Measurements from ENCODE around the gene CADPS. TPM values are rescaled to one million over a fixed set of nuclear protein-coding genes. Genes with fewer than 3 reads are reported as not detected.

CADPS gene
- total RNA-seq, 2 experiments from 2014 or later: not detected

DNA sequence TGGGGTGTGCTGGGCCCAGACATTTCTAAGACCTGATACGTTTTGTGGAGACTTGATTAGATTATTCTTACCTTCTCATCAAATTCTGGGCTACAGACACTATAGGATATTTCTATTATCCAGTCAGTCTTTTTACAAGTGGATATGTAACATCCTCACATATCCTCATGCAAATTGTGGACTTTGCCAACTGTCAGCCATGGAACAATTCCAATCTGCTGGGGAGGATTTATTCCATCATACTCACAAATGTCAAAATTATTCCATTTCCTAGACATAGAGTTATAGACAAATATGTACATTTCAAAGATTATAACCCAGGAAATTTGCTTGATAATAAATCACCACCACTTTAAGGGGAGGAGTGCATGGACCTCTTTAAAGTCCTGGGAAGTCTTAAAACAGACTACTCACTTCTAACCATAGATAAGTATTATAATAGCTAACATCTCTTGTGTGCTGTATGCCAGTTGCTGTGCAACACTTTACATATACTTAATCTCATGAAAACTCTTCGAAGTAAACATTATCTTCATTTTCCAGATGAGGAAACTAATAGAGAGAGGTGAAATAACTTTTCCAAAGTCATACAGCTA, 44.4 kb downstream of the CADPS start:
- H3K27me3 Mint-ChIP-seq: no peaks in the 10 kb centered on the region
- no peak for DNase-seq
- H3K4me3 Mint-ChIP-seq: no peak overlapping the region
- no peaks in the 10 kb centered on the region for H3K9me3 Mint-ChIP-seq (ENCODE audit: low read depth)
- POLR2A ChIA-PET: no interaction called here
- H3K36me3 Mint-ChIP-seq (ENCODE audit: low read depth): no peaks in the 10 kb centered on the region
- ATAC-seq: no peak
- CTCF ChIA-PET: interaction anchor here (0.6 to 0.7 kb wide), 2 partner anchors 33 to 711 kb away, joined by 3 to 4 read pairs; no protein-coding TSS in a partner anchor
- H3K27ac Mint-ChIP-seq: no peak overlapping the region
- no peaks in the 10 kb centered on the region for H3K4me1 Mint-ChIP-seq
- intact Hi-C loops (cut with DNase I, micrococcal nuclease): no loop called here

DNA sequence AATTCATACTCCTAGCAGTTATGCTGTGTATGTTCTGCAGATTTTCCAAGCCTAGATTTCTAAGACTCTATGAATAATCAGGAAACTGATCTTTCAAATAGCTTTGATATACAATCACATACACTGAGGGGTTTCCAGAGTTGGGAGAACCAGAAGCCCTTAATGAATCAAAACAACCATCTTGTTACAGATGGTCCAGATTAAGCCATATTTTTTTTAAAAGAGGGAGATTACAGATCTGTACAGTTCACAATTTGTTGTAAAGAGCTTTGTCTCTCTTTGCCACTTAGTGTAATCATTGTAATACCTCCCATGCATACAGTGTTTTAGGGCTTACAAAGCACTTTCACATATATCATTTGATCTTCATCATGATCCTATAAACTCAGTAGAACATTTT, 47.7 kb downstream of the CADPS start:
- ATAC-seq (no peak), DNase-seq (no peak)
- CTCF ChIA-PET: no interaction called here
- Mint-ChIP-seq H3K27ac (no peak overlapping the region), H3K27me3 (no peaks in the 10 kb centered on the region), H3K4me1 (no peaks in the 10 kb centered on the region), H3K36me3 (ENCODE audit: low read depth) (no peaks in the 10 kb centered on the region), H3K9me3 (ENCODE audit: low read depth) (no peaks in the 10 kb centered on the region), H3K4me3 (no peak overlapping the region)
- intact Hi-C loops (cut with DNase I, micrococcal nuclease): no loop called here
- POLR2A ChIA-PET: no interaction called here

DNA sequence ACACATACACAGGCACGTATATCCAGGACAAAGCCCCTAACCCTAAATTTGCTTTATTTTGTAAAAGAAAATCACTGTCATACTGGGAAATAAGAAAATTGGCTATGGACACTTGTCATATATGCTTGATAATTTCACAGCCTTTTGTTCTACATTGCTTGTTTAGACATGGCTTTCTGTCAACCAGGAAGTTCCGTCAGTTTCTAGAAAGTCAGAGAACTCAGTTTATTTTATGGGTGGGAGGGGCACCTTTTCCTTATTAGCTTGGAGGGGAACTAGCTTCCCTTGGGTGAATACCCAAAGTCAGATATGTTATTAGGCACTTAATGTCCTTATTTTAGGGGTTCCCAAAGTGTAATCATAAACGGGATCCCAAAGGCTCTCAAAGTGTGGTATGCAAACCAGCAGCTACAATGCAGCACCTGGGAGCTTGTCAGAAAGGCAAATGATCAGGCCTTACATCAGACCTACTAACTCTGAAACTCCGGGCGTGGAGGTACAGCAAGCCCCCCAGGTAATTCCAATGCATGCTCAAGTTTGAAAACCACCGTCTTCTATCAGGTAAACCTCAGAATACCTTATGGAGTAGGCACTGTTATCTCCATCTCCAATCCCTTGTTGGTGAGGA, 50.1 kb downstream of the CADPS start:
- POLR2A ChIA-PET: no interaction called here
- H3K27me3 Mint-ChIP-seq: no peaks in the 10 kb centered on the region

DNA sequence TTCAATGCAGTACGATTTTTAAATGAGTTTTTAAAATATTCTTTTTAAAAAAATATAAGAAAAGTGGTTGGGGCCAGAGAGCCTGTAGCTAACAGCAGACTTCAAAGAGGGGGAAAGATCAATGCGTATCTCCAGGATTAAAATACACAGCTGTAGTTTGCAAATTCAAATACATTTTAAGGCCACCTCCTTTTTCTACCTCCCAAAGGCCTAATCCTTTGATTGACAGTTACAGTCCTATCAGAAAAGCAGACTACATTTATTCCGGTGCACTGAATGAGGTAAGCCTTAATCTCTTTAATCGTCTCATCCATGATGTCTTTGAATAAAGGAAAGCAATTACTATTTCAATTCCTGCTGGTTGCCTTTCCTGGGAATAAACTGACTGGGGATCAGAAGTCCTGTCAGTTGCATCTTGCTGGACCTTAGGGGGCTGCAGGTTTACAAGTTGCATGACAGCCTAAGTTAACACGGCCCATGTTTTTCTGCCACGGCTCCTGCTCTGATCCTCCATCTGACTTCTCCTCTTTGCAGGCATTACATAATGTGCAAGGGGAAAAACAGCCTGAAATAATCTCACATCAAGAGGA, 51.7 kb downstream of the CADPS start:
- Mint-ChIP-seq H3K27ac (no peak overlapping the region), H3K9me3 (ENCODE audit: low read depth) (peaks cover 3% of the 10 kb centered on the region)
- CTCF ChIA-PET: no interaction called here

More for the DNA sequence above, 50.1 kb downstream of the CADPS start:
- ATAC-seq (no peak), DNase-seq (no peak)
- CTCF ChIA-PET: interaction anchor here (0.7 kb wide), 1 partner anchor 739 kb away, joined by 3 read pairs; no protein-coding TSS in a partner anchor
- Mint-ChIP-seq H3K9me3 (ENCODE audit: low read depth) (no peaks in the 10 kb centered on the region), H3K4me1 (no peaks in the 10 kb centered on the region), H3K27ac (no peak overlapping the region), H3K36me3 (ENCODE audit: low read depth) (no peaks in the 10 kb centered on the region), H3K4me3 (no peak overlapping the region)
- intact Hi-C loops (cut with DNase I, micrococcal nuclease): no loop called here

DNA sequence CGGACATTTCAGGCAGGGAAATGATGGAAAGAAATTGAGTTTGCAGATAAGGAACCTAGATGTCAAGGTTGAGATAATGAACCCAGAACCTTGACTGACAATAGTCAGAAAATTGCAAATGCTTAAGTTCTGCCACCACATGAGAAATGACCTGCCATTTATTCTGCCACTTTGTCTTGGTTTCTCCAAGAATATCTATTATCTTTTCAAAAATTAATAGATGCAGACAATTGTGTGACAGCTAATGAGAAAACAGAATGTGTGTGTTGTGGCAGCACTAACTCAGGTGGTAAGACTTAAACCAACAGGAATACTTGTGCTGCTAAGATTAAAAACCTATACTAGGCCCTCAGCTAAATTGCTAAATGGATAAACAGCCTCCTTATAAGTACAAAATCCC, 52.3 kb downstream of the CADPS start:
- ATAC-seq: no peak
- no peak overlapping the region for H3K27ac Mint-ChIP-seq

More for the DNA sequence above, 51.7 kb downstream of the CADPS start:
- H3K4me3 Mint-ChIP-seq: no peak overlapping the region
- ATAC-seq (no peak), DNase-seq (no peak)
- H3K4me1 Mint-ChIP-seq: no peaks in the 10 kb centered on the region
- no peaks in the 10 kb centered on the region for H3K27me3 Mint-ChIP-seq
- no peaks in the 10 kb centered on the region for H3K36me3 Mint-ChIP-seq (ENCODE audit: low read depth)
- intact Hi-C loops (cut with DNase I, micrococcal nuclease): no loop called here
- POLR2A ChIA-PET: no interaction called here

DNA sequence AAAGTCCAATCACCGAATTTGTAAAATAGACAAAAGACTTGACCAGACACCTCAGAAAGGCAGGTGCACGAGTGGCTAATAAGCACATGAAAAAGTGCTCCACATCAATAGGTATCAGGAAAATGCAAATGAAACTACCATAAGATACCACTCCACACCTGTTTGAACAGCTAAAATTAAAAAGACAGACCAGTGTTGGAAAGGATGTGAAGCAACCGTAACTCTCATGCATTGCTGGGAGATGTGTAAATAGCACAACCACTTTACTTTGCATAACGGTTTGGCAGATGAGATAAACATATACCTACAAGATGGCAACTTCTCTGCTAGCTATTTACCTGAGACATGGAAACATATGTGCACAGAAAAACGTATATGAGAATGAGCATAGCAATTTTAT, 56.9 kb downstream of the CADPS start:
- Mint-ChIP-seq H3K4me1 (peaks cover 11% of the 10 kb centered on the region), H3K9me3 (ENCODE audit: low read depth) (peaks cover 3% of the 10 kb centered on the region), H3K27ac (no peak overlapping the region), H3K4me3 (no peak overlapping the region), H3K36me3 (ENCODE audit: low read depth) (no peaks in the 10 kb centered on the region), H3K27me3 (peaks cover 2% of the 10 kb centered on the region)
- intact Hi-C loops (cut with DNase I, micrococcal nuclease): no loop called here
- CTCF ChIA-PET: no interaction called here
- DNase-seq (no peak), ATAC-seq (no peak)
- POLR2A ChIA-PET: no interaction called here

More for the DNA sequence above, 52.3 kb downstream of the CADPS start:
- peaks cover 3% of the 10 kb centered on the region for H3K9me3 Mint-ChIP-seq (ENCODE audit: low read depth)
- DNase-seq: no peak
- no peaks in the 10 kb centered on the region for H3K36me3 Mint-ChIP-seq (ENCODE audit: low read depth)
- ChIA-PET CTCF (no interaction called here), POLR2A (no interaction called here)
- H3K4me1 Mint-ChIP-seq: peaks cover 3% of the 10 kb centered on the region
- intact Hi-C loops (cut with DNase I, micrococcal nuclease): no loop called here
- no peak overlapping the region for H3K4me3 Mint-ChIP-seq
- H3K27me3 Mint-ChIP-seq: no peaks in the 10 kb centered on the region

DNA sequence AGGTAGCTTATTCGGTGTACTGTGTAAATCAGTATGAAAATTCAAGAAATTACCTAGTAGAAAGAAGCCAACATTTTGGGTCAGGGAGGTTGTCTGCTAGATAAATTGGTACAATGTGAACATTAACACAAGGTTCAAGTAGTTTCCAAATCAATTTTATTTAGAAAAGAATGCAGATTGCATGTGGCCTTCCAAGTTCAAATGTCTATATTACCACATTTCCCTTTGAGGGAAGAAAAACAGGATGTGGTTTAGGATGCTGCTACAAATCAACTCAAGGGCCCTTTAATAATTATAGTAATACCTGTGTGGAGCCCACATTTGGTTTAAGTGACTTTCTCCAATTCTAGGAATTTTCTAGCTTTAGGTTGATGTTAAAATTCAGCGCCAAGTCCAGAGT, 57.5 kb downstream of the CADPS start:
- ATAC-seq (no peak), DNase-seq (no peak)
- ChIA-PET CTCF (no interaction called here), POLR2A (no interaction called here)
- no peak overlapping the region for H3K27ac Mint-ChIP-seq
- H3K36me3 Mint-ChIP-seq (ENCODE audit: low read depth): no peaks in the 10 kb centered on the region
- peaks cover 2% of the 10 kb centered on the region for H3K27me3 Mint-ChIP-seq
- peaks cover 11% of the 10 kb centered on the region for H3K4me1 Mint-ChIP-seq
- intact Hi-C loops (cut with DNase I, micrococcal nuclease): no loop called here
- peaks cover 3% of the 10 kb centered on the region for H3K9me3 Mint-ChIP-seq (ENCODE audit: low read depth)
- H3K4me3 Mint-ChIP-seq: no peak overlapping the region

DNA sequence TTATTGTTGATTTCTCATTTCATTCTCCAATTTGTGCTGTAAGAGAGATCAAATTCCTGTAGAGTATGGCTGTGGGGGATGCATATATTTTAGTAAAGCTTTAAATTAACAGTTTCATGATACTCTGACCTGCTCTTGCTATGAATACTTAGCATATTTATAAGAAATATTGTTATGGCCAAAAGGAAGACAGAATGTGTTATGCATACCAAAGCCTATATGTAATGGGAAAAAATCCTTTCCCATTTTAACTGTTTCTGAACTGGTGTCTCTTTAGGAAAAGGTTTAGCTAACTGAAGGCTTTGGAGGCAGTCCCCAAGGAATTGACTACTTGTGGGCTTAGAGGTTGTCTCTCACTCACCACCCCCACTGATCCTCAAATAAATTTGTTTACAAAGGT, 59.2 kb downstream of the CADPS start:
- no peak for ATAC-seq
- H3K9me3 Mint-ChIP-seq (ENCODE audit: low read depth): peaks cover 3% of the 10 kb centered on the region
- H3K4me1 Mint-ChIP-seq: peaks cover 11% of the 10 kb centered on the region
- no peak overlapping the region for H3K4me3 Mint-ChIP-seq
- ChIA-PET POLR2A (no interaction called here), CTCF (interaction anchor here (0.6 kb wide), 1 partner anchor 441 kb away, joined by 3 read pairs; no protein-coding TSS in a partner anchor)
- H3K36me3 Mint-ChIP-seq (ENCODE audit: low read depth): no peaks in the 10 kb centered on the region
- no peak overlapping the region for H3K27ac Mint-ChIP-seq
- no peak for DNase-seq
- peaks cover 2% of the 10 kb centered on the region for H3K27me3 Mint-ChIP-seq
- intact Hi-C loops (cut with DNase I, micrococcal nuclease): no loop called here

DNA sequence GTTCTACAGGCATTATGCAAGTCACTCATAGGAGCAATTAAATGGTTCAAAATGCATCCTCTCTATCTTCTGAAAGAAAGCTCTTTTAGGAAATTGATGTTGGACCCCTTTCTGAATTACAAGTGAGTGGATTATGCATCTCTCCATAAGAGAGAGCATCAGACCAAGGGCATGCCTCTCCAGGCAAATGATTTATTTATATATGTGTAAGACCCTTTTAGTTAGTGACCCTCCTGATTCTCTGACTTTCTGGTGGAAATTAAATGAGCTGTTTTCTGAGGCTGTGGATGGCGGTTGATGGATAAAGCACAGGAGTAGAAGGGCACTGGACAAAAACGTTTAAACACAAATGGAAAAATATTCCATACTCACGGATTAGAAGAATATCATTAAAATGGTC, 62.6 kb downstream of the CADPS start:
- POLR2A ChIA-PET: no interaction called here
- H3K27ac Mint-ChIP-seq: no peak overlapping the region
- DNase-seq: no peak
- H3K36me3 Mint-ChIP-seq (ENCODE audit: low read depth): no peaks in the 10 kb centered on the region
- H3K27me3 Mint-ChIP-seq: peaks cover 2% of the 10 kb centered on the region
- peaks cover 5% of the 10 kb centered on the region for H3K4me1 Mint-ChIP-seq
- no peaks in the 10 kb centered on the region for H3K9me3 Mint-ChIP-seq (ENCODE audit: low read depth)
- intact Hi-C loops (cut with DNase I, micrococcal nuclease): no loop called here
- no peak overlapping the region for H3K4me3 Mint-ChIP-seq
- CTCF ChIA-PET: no interaction called here
- no peak for ATAC-seq

DNA sequence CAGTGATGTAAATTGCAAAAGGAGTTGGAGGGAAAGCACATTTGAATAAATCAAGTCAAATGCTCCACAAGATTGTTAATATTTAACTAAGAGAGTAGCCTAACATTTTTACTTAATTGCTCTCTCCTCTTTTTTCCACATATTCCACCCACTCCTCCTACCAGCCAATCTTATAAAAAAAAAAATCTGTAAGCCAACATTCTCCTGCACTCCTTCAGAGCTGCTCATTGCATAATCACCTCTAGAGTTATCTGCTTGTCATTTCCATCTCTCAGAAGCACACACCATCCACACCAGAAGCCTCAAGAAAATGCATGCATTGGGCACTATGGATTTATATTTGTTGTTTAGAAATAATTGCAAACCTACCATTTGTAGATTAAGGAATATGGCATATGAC, 64.1 kb downstream of the CADPS start:
- H3K4me1 Mint-ChIP-seq: no peaks in the 10 kb centered on the region
- no peak for ATAC-seq
- H3K27ac Mint-ChIP-seq: no peak overlapping the region
- no peaks in the 10 kb centered on the region for H3K9me3 Mint-ChIP-seq (ENCODE audit: low read depth)
- no peak overlapping the region for H3K4me3 Mint-ChIP-seq
- DNase-seq: no peak
- intact Hi-C loops (cut with DNase I, micrococcal nuclease): no loop called here
- ChIA-PET CTCF (no interaction called here), POLR2A (no interaction called here)
- no peaks in the 10 kb centered on the region for H3K36me3 Mint-ChIP-seq (ENCODE audit: low read depth)
- peaks cover 2% of the 10 kb centered on the region for H3K27me3 Mint-ChIP-seq

DNA sequence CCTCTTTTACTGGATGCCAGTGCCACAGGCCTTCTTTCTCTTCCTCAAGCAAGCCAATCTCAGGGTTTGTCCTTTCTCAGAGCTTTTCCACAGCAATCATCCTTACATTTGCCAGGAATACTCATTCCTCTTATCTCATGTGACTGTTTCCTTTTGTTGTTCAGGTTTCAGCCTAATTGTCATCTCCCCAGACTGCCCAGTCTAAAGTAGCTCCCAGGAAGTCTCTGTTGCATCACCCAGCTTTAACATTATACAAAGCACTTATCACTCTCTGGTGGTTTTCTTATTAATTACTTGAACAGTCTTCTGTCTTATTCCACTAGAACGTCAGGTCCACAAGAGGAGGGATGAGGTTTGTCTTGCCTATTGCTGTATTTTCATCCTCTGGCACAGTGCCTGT, 65.8 kb downstream of the CADPS start:
- no peak overlapping the region for H3K27ac Mint-ChIP-seq
- no peaks in the 10 kb centered on the region for H3K9me3 Mint-ChIP-seq (ENCODE audit: low read depth)
- POLR2A ChIA-PET: no interaction called here
- no peak overlapping the region for H3K4me3 Mint-ChIP-seq
- H3K4me1 Mint-ChIP-seq: no peaks in the 10 kb centered on the region
- CTCF ChIA-PET: interaction anchor here (0.5 kb wide), 1 partner anchor 755 kb away, joined by 3 read pairs; no protein-coding TSS in a partner anchor
- H3K27me3 Mint-ChIP-seq: no peaks in the 10 kb centered on the region
- no peak for ATAC-seq
- intact Hi-C loops (cut with DNase I, micrococcal nuclease): no loop called here
- DNase-seq: no peak
- H3K36me3 Mint-ChIP-seq (ENCODE audit: low read depth): no peaks in the 10 kb centered on the region

DNA sequence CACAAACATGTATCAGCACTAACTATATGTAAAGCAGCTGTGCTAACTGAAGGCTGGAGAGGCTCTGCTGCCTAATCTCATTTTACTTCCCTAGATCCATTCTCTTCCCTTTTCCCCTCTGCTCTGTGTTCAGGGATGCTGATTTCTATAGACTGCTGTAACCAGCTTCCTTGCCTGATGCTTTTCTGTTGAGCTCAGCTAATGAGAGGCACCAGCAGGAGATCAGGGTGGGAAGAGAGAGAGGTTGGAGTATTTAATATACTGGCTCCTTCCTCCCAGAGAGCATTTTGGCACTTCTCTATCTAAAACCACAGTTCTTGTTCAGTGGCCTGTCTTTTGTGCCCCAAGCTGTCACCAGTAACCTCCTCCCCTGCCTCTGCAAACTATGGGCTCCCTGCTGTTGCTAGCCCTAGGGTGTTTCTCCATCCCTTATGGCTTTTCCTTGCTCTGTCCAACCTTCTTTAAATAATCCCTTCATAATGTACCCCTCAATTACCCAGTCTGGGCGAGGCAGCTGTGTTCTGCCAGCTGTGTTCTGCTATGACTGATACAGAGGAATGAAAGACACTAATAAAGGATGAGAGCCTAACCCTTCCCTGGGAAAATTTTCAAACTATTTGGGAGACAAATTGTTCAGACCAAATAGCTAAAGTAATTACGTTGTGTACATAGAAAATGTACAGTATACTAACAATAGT, 69.5 kb downstream of the CADPS start:
- DNase-seq: no peak
- ATAC-seq: no peak
- ChIA-PET CTCF (no interaction called here), POLR2A (no interaction called here)
- no peaks in the 10 kb centered on the region for H3K27me3 Mint-ChIP-seq
- no peaks in the 10 kb centered on the region for H3K36me3 Mint-ChIP-seq (ENCODE audit: low read depth)
- H3K27ac Mint-ChIP-seq: no peak overlapping the region
- intact Hi-C loops (cut with DNase I, micrococcal nuclease): no loop called here
- H3K4me1 Mint-ChIP-seq: no peaks in the 10 kb centered on the region
- no peak overlapping the region for H3K4me3 Mint-ChIP-seq
- no peaks in the 10 kb centered on the region for H3K9me3 Mint-ChIP-seq (ENCODE audit: low read depth)

Measured in activated CD4-positive, alpha-beta T cell treated with anti-CD3 and anti-CD28 coated beads for 36 hours (primary cell).